Testis (tissue), 3 donors: ENCODE measurements around the gene RNASEH1. TPM values are rescaled to one million over a fixed set of nuclear protein-coding genes. Genes with fewer than 3 reads are reported as not detected.

Source experiments
- DNase-seq: peaks from one replicate; pipeline ENCODE4 v3.0.0-alpha.2; 2019
- H3K27ac ChIP-seq, 2 donors: fragments of 200-600 bp; sonication (generic); one replicate each; pipeline ENCODE4 v1.5.1; 2019
- H3K27me3 ChIP-seq: fragments of 200-600 bp; sonication (generic); one replicate; pipeline ENCODE4 v1.5.1; 2019
- H3K36me3 ChIP-seq: fragments of 200-600 bp; sonication (generic); one replicate; pipeline ENCODE4 v1.5.1; 2017; ENCODE audit warnings: low read depth; ENCODE audit errors: missing control alignments
- H3K4me1 ChIP-seq: fragments of 200-600 bp; sonication (generic); one replicate; pipeline ENCODE4 v1.5.1; 2019
- H3K4me3 ChIP-seq, 2 donors: fragments of 200-600 bp; sonication (generic); one replicate each; pipeline ENCODE4 v1.5.1; 2017 to 2019
- H3K9me3 ChIP-seq: fragments of 200-600 bp; sonication (generic); one replicate; pipeline ENCODE4 v1.5.1; 2017
- POLR2A ChIP-seq: fragments of 450-650 bp; IDR thresholded peaks from one replicate; pipeline ENCODE4 v1.6.1; 2017; ENCODE audit warnings: antibody characterized with exemption, mild to moderate bottlenecking, moderate library complexity
- WGBS, 2 donors: methylation state at CpG; one replicate each; pipeline ENCODE4 v1.1.5; 2018; 5-methylcytosine and 5-hydroxymethylcytosine counted together
- intact Hi-C: fragments of 100-400 bp; cut with DNase I; formaldehyde crosslinking; loops from one replicate; pipeline ENCODE4 v1.15.1; 2023; ENCODE audit warnings: low total_unique reads
- polyA plus RNA-seq: library from polyadenylated mRNA; stranded (reverse); fragments of 350-450 nt; fragmentation: Illumina TruSeq; extraction: RNeasy Lipid Tissue Mini Kit (QIAGEN cat#74804); gene quantifications from one replicate; pipeline ENCODE4 v1.2.3, GENCODE V29; 2014; ENCODE audit warnings: low read depth, low replicate concordance; ENCODE audit not compliant: insufficient read depth
- total RNA-seq, 2 donors: library from RNA; depleted of rRNA; stranded (reverse); fragments of >200 nt; gene quantifications; one replicate each; pipeline ENCODE4 v1.2.3, GENCODE V29; 2016
- TF ChIP-seq, protein P1 (sequence below), 3 experiments: fragments of 450-650 bp in 2 of 3; fragments of 200-600 bp in 1 of 3; sonication (generic) in 1 of 3; IDR thresholded peaks; one replicate each; pipeline ENCODE4 v1.5.1; 2016 to 2019; ENCODE audit warnings: antibody characterized with exemption in 3 of 3, mild to moderate bottlenecking in 2 of 3, moderate library complexity in 1 of 3

RNASEH1 gene
- total and polyA plus RNA-seq, 3 donors from 2014 or later = 19.5 to 24.6 (median 23.5) TPM

GRCh38 chr2:3604991-3605961 lies 47.1 kb upstream of the RNASEH1 start:
- peak; percentile 67 for DNase-seq
- intact Hi-C loops = no loop called here
- TF ChIP-seq, protein P1, sequence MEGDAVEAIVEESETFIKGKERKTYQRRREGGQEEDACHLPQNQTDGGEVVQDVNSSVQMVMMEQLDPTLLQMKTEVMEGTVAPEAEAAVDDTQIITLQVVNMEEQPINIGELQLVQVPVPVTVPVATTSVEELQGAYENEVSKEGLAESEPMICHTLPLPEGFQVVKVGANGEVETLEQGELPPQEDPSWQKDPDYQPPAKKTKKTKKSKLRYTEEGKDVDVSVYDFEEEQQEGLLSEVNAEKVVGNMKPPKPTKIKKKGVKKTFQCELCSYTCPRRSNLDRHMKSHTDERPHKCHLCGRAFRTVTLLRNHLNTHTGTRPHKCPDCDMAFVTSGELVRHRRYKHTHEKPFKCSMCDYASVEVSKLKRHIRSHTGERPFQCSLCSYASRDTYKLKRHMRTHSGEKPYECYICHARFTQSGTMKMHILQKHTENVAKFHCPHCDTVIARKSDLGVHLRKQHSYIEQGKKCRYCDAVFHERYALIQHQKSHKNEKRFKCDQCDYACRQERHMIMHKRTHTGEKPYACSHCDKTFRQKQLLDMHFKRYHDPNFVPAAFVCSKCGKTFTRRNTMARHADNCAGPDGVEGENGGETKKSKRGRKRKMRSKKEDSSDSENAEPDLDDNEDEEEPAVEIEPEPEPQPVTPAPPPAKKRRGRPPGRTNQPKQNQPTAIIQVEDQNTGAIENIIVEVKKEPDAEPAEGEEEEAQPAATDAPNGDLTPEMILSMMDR (IDR thresholded peaks at IDR 0.05) = no peak
- no peak for TF ChIP-seq POLR2A

DNA sequence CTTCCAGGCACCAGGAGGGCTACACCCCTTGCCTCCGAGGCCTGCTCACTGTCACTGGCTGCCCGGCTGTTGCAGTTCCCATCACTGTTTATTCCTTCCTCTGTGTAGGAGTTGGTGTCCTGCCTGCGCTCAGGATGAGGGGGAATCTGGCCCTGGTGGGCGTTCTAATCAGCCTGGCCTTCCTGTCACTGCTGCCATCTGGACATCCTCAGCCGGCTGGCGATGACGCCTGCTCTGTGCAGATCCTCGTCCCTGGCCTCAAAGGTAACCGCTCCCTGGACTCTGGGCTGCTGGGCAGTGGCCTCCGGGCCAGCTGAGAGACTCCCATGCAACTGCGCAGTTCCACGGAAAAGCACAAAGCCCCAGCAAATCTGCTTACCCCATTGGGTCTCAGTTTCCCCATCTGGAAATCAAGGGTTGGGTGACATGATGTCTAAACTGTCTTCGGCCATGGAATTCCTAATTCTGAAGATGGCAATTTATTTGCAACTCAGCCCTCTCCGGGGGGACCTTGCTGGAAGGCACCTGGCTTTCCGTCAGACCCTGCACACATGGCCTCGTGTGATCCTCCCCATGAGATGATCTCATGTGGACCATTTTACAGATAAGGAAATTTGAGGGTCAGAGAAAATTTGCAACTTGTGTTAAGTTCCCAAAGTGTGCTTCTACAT lies 46.2 kb upstream of the RNASEH1 start:
- Histone ChIP-seq H3K36me3 (no peaks in the 10 kb centered on the region), H3K27ac (peak overlapping the region; percentile 7 to 64), H3K9me3 (no peaks in the 10 kb centered on the region), H3K4me1 (no peaks in the 10 kb centered on the region), H3K4me3 (no peak overlapping the region), H3K27me3 (no peaks in the 10 kb centered on the region)
- TF ChIP-seq, protein P1 (IDR thresholded peaks at IDR 0.05) = no peak
- TF ChIP-seq POLR2A = no peak
- WGBS, 2 donors = 74 to 78% methylated on average over 10 to 16 of the region's 16 CpGs
- intact Hi-C loops = no loop called here
- DNase-seq = peak; percentile 11

More at GRCh38 chr2:3604991-3605961, 47.1 kb upstream of the RNASEH1 start:
- no peaks in the 10 kb centered on the region for H3K4me1 ChIP-seq
- no peaks in the 10 kb centered on the region for H3K36me3 ChIP-seq
- peak overlapping the region in 1 of 2 donors; percentile 44 for H3K4me3 ChIP-seq
- peak overlapping the region in 1 of 2 donors; percentile 69 for H3K27ac ChIP-seq
- 44 to 57% methylated on average over 24 to 27 of the region's 44 CpGs for WGBS, 2 donors
- no peaks in the 10 kb centered on the region for H3K9me3 ChIP-seq
- no peaks in the 10 kb centered on the region for H3K27me3 ChIP-seq

- TF ChIP-seq, protein P1 (IDR thresholded peaks at IDR 0.05) = no peak
- TF ChIP-seq POLR2A = no peak
- WGBS, 2 donors = 88 to 92% methylated on average over 18 to 19 of the region's 19 CpGs
- Histone ChIP-seq H3K4me3 (no peak overlapping the region), H3K9me3 (no peaks in the 10 kb centered on the region), H3K4me1 (no peaks in the 10 kb centered on the region), H3K27me3 (no peaks in the 10 kb centered on the region), H3K27ac (peak overlapping the region; percentile 18 to 64), H3K36me3 (no peaks in the 10 kb centered on the region)
- DNase-seq = peak; percentile 14
- intact Hi-C loops = no loop called here
These were observed 45.5 kb upstream of the RNASEH1 start for GRCh38 chr2:3603536-3604206.

DNA sequence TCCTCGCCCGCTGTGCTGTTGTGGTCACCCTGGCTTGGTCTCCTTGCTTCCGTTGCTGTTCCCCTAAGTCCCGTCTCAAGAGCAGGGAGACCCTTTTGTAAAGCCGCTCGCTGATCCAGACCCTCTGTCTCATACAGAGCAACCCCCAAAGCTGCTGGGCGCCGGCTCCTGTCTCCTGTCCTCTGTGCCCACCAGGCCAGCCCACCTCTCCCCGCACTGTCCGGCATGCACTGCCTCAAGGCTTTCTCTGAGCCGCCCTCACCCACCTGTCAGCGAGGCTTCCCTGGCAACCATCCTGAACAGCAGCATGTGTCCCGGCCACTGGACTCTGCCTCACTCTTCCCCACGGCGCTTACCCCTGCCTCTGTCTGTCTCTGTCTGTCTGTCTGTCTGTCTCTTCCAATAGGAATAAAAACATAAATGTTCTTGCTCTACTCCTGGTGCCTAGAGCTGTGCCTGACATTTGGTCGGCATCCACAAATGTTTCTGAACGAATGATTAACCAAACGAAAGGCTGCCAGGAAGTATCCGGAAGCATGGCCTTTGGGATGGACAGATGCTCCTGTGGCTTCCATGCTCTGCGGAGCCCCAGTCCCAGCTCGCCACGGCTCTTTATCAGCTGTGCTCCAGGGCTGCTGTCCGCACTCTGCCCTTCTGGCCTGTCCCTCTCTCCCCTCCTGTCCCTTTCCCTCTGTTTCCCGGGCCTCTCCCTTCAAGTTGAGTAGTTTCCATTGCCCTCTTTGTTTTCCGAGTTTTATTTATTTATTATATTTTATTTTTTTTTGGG lies 44.6 kb upstream of the RNASEH1 start:
- intact Hi-C loops = no loop called here
- no peak overlapping the region for H3K27ac ChIP-seq
- no peaks in the 10 kb centered on the region for H3K4me1 ChIP-seq
- no peaks in the 10 kb centered on the region for H3K36me3 ChIP-seq
- no peaks in the 10 kb centered on the region for H3K27me3 ChIP-seq
- no peak for DNase-seq
- H3K4me3 ChIP-seq = no peak overlapping the region
- TF ChIP-seq POLR2A = no peak
- TF ChIP-seq, protein P1 (IDR thresholded peaks at IDR 0.05) = no peak
- no peaks in the 10 kb centered on the region for H3K9me3 ChIP-seq
- WGBS, 2 donors = 92 to 93% methylated on average over 23 to 25 of the region's 25 CpGs
